Kidney capillary endothelial cell (primary cell): ENCODE results near the gene RND1.
"Not testable (repeated sequence)": the region's sequence is repeated elsewhere in the genome, so short reads cannot be mapped to it uniquely, and the experiment has no call there.

ENCODE experiments used
- DNase-seq: peaks from one replicate; pipeline ENCODE4 v3.0.0-alpha.2; 2018; ENCODE audit warnings: low spot score

Gene RND1

GRCh38 chr12:48865281-48866051 lies at the start of gene RND1:
TSS of gene RND1 (minus strand) at chr12:48865870. CDS start at chr12:48865767, 103 bp downstream.
- peak; percentile 86 for DNase-seq

- no peak for DNase-seq
Measured at GRCh38 chr12:48910196-48910595, 44.5 kb upstream of the RND1 start.

GRCh38 chr12:48909698-48910097 lies 44.0 kb upstream of the RND1 start:
- DNase-seq, result not testable (repeated sequence)

GRCh38 chr12:48907245-48907644 lies 41.6 kb upstream of the RND1 start:
- DNase-seq, result no peak

GRCh38 chr12:48903982-48904411 lies 38.3 kb upstream of the RND1 start:
- DNase-seq, result peak; percentile 69

- DNase-seq, result no peak
Measured at GRCh38 chr12:48903363-48903981, 37.8 kb upstream of the RND1 start.

GRCh38 chr12:48901278-48901677 lies 35.6 kb upstream of the RND1 start:
- no peak for DNase-seq

- DNase-seq, result no peak
Measured at GRCh38 chr12:48899651-48900050, 34.0 kb upstream of the RND1 start.

GRCh38 chr12:48894271-48894670 lies 28.6 kb upstream of the RND1 start:
- no peak for DNase-seq

- DNase-seq, result peak; percentile 76
Measured at GRCh38 chr12:48890657-48891418, 25.2 kb upstream of the RND1 start.

- no peak for DNase-seq
Measured at GRCh38 chr12:48889679-48890078, 24.0 kb upstream of the RND1 start.

- no peak for DNase-seq
Measured at GRCh38 chr12:48883305-48884161, 17.9 kb upstream of the RND1 start.

GRCh38 chr12:48882972-48883304 lies 17.3 kb upstream of the RND1 start:
- DNase-seq, result no peak

- peak; percentile 69 for DNase-seq
Measured at GRCh38 chr12:48882315-48882687, 16.6 kb upstream of the RND1 start.

- no peak for DNase-seq
Measured at GRCh38 chr12:48881686-48882314, 16.1 kb upstream of the RND1 start.

GRCh38 chr12:48880647-48881046 lies 15.0 kb upstream of the RND1 start:
- no peak for DNase-seq

GRCh38 chr12:48878548-48878947 lies 12.9 kb upstream of the RND1 start:
- DNase-seq, result no peak

- no peak for DNase-seq
Measured at GRCh38 chr12:48875944-48876515, 10.4 kb upstream of the RND1 start.

- not testable (repeated sequence) for DNase-seq
Measured at GRCh38 chr12:48873534-48873933, 7.9 kb upstream of the RND1 start.

GRCh38 chr12:48873096-48873495 lies 7.4 kb upstream of the RND1 start:
- DNase-seq, result no peak

- no peak for DNase-seq
Measured at GRCh38 chr12:48869191-48869590, 3.5 kb upstream of the RND1 start.
